ENCODE measurements around the gene GPBP1L1. TPM values are rescaled to one million over a fixed set of nuclear protein-coding genes. Genes with fewer than 3 reads are reported as not detected.

Gene GPBP1L1
- total and polyA plus RNA-seq, 4 donors = 40.4 to 153 (median 80.5) TPM

DNA sequence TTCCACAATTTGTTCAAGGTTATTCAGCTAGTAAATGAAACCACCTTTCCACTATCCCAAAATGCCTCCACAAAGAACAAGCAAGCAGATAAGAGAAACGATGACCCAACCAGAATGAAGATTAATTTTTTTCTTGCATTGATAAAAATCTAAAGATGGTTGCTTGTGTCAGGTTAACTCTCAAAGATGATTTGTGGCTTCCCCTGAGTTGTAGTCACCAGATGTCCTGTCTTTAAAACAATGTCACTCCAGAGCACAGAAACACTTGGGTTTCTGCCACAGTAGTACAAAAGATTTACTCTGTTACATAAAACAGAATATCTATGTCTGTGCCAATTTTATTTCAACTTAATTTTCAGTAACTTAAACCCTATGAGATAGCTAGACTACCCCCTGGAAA lies 51.1 kb downstream of the GPBP1L1 start:
- TF ChIP-seq, protein P1, sequence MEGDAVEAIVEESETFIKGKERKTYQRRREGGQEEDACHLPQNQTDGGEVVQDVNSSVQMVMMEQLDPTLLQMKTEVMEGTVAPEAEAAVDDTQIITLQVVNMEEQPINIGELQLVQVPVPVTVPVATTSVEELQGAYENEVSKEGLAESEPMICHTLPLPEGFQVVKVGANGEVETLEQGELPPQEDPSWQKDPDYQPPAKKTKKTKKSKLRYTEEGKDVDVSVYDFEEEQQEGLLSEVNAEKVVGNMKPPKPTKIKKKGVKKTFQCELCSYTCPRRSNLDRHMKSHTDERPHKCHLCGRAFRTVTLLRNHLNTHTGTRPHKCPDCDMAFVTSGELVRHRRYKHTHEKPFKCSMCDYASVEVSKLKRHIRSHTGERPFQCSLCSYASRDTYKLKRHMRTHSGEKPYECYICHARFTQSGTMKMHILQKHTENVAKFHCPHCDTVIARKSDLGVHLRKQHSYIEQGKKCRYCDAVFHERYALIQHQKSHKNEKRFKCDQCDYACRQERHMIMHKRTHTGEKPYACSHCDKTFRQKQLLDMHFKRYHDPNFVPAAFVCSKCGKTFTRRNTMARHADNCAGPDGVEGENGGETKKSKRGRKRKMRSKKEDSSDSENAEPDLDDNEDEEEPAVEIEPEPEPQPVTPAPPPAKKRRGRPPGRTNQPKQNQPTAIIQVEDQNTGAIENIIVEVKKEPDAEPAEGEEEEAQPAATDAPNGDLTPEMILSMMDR (IDR thresholded peaks at IDR 0.05; ENCODE audit: control extremely low read depth, extremely low read depth) = no peak
- ATAC-seq (ENCODE audit: insufficient read depth, low FRiP score) = no peak
- Histone ChIP-seq H3K36me3 (ENCODE audit: control insufficient read depth in 4 of 4, insufficient read depth in 4 of 4, low read length in 4 of 4) (peaks cover 35 to 62% (median 45%) of the 10 kb centered on the region in 4 donors), H3K4me3 (no peak overlapping the region), H3K27ac (ENCODE audit: low read depth in 1 of 2, low read length in 1 of 2) (no peak overlapping the region), H3K9me3 (ENCODE audit: control insufficient read depth in 4 of 4, insufficient read depth in 3 of 4, low read length in 3 of 4) (no peaks in the 10 kb centered on the region), H3K9ac (ENCODE audit: insufficient read depth in 1 of 2, low read length in 2 of 2) (no peak overlapping the region), H3K27me3 (ENCODE audit: control insufficient read depth in 3 of 3, insufficient read depth in 3 of 3, low read length in 2 of 3) (no peaks in the 10 kb centered on the region), H3K4me1 (ENCODE audit: control insufficient read depth in 5 of 5, insufficient read depth in 5 of 5, low read length in 5 of 5) (no peaks in the 10 kb centered on the region)
- 66 to 70% methylated on average over 1 of the region's 1 CpG for WGBS, 2 donors
- DNase-seq = no peak

DNA sequence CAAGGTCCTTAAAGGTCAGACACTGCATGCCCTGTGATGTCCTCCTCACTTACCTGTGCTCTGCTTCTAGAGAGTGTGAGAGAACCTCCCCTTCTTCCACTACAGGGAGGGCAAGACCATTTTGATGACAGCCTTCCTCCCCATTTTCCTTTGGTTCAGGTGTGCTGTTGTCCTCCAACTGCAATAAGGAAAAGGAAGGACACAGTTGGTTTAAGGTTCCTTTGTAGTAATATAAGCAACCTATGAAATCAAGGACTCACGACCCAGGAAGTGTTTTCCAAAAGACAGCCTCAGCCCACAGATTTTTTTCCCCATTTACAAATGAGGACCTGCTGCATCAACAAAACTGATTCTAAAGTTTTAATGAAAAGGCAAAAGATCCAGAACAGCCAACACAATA lies 55.9 kb downstream of the GPBP1L1 start:
- H3K27ac ChIP-seq (ENCODE audit: low read depth in 1 of 2, low read length in 1 of 2) = no peak overlapping the region
- H3K9me3 ChIP-seq (ENCODE audit: control insufficient read depth in 4 of 4, insufficient read depth in 3 of 4, low read length in 3 of 4) = no peaks in the 10 kb centered on the region
- 87 to 90% methylated on average over 1 of the region's 1 CpG for WGBS, 2 donors
- H3K27me3 ChIP-seq (ENCODE audit: control insufficient read depth in 3 of 3, insufficient read depth in 3 of 3, low read length in 2 of 3) = no peaks in the 10 kb centered on the region
- peaks cover 46 to 57% (median 53%) of the 10 kb centered on the region in 4 donors for H3K36me3 ChIP-seq (ENCODE audit: control insufficient read depth in 4 of 4, insufficient read depth in 4 of 4, low read length in 4 of 4)
- no peak for ATAC-seq (ENCODE audit: insufficient read depth, low FRiP score)
- H3K9ac ChIP-seq (ENCODE audit: insufficient read depth in 1 of 2, low read length in 2 of 2) = no peak overlapping the region
- no peaks in the 10 kb centered on the region for H3K4me1 ChIP-seq (ENCODE audit: control insufficient read depth in 5 of 5, insufficient read depth in 5 of 5, low read length in 5 of 5)
- H3K4me3 ChIP-seq = no peak overlapping the region
- DNase-seq = no peak
- TF ChIP-seq, protein P1 (IDR thresholded peaks at IDR 0.05; ENCODE audit: control extremely low read depth, extremely low read depth) = no peak

DNA sequence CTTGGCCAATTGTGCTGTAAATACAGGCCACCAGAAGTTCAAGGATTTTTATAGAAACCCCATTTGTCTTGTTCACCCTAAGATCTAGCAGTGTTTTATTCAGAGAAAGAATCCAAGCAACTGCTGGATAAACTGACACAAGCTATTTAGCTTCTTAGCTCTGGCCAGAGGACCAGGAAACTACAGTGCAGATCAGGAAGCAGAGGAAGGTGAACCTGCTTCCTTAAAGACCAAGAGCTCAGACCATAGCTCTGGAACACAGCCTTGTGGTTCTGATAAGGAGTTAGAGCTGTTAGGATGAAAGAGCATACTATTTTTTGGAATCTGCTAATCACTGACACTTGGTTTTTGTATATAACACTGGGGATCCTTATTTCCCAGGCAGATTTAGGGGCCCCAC lies 57.3 kb downstream of the GPBP1L1 start:
- no peaks in the 10 kb centered on the region for H3K27me3 ChIP-seq (ENCODE audit: control insufficient read depth in 3 of 3, insufficient read depth in 3 of 3, low read length in 2 of 3)
- H3K36me3 ChIP-seq (ENCODE audit: control insufficient read depth in 4 of 4, insufficient read depth in 4 of 4, low read length in 4 of 4) = peaks cover 42 to 51% (median 47%) of the 10 kb centered on the region in 4 donors
- no peaks in the 10 kb centered on the region for H3K9me3 ChIP-seq (ENCODE audit: control insufficient read depth in 4 of 4, insufficient read depth in 3 of 4, low read length in 3 of 4)
- H3K9ac ChIP-seq (ENCODE audit: insufficient read depth in 1 of 2, low read length in 2 of 2) = no peak overlapping the region
- ATAC-seq (ENCODE audit: insufficient read depth, low FRiP score) (no peak), DNase-seq (no peak)
- TF ChIP-seq, protein P1 (IDR thresholded peaks at IDR 0.05; ENCODE audit: control extremely low read depth, extremely low read depth) = no peak
- H3K4me1 ChIP-seq (ENCODE audit: control insufficient read depth in 5 of 5, insufficient read depth in 5 of 5, low read length in 5 of 5) = no peaks in the 10 kb centered on the region
- no peak overlapping the region for H3K27ac ChIP-seq (ENCODE audit: low read depth in 1 of 2, low read length in 1 of 2)
- H3K4me3 ChIP-seq = no peak overlapping the region

DNA sequence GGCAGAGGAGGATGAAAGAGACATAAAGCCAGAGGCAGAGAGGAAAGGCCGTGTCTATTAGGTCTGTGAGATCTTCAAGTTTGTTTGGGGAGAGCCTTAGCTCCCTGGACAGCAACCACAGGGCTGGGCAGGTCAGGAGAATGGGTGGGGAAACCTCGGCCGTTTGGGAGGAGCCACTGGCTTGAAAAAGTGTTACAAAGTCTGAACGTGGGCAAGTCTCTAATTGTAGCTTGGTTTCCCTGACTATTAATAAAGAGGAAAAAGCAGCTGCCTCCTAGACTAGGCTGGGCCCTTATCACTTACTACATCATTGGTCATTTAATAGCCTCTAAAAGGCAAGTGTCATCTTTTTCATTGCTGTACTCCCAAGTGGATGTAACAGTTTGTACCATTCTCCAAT lies 62.4 kb downstream of the GPBP1L1 start, which contains the start of gene CCDC17:
Gene CCDC17, minus strand, starts transcription at position 83 of the 400 bp plus-strand sequence. CDS start 145 bp downstream, outside the sequence.
- no peak for ATAC-seq (ENCODE audit: insufficient read depth, low FRiP score)
- TF ChIP-seq, protein P1 (IDR thresholded peaks at IDR 0.05; ENCODE audit: control extremely low read depth, extremely low read depth) = no peak
- Histone ChIP-seq H3K4me3 (no peak within 1 kb of the TSS), H3K9ac (ENCODE audit: insufficient read depth in 1 of 2, low read length in 2 of 2) (no peak within 1 kb of the TSS), H3K4me1 (ENCODE audit: control insufficient read depth in 5 of 5, insufficient read depth in 5 of 5, low read length in 5 of 5) (peaks cover 0 to 25% (median 2%) of the 10 kb centered on the region in 5 donors), H3K27me3 (ENCODE audit: control insufficient read depth in 3 of 3, insufficient read depth in 3 of 3, low read length in 2 of 3) (no peaks in the 10 kb centered on the region), H3K27ac (ENCODE audit: low read depth in 1 of 2, low read length in 1 of 2) (no peak within 1 kb of the TSS), H3K36me3 (ENCODE audit: control insufficient read depth in 4 of 4, insufficient read depth in 4 of 4, low read length in 4 of 4) (peaks cover 10 to 28% (median 16%) of the 10 kb centered on the region in 4 donors), H3K9me3 (ENCODE audit: control insufficient read depth in 4 of 4, insufficient read depth in 3 of 4, low read length in 3 of 4) (no peaks in the 10 kb centered on the region)
- no peak for DNase-seq
- WGBS, 2 donors = 46 to 54% methylated on average over 4 of the region's 4 CpGs

All from lung (tissue), 12 donors.